Left cardiac atrium (tissue), 4 donors: ENCODE data around the gene IQGAP3. TPM values are rescaled to one million over a fixed set of nuclear protein-coding genes. Genes with fewer than 3 reads are reported as not detected.
A peak's percentile ranks its signal among the peaks of the same experiment; 100 is the strongest.

ENCODE experiments used
- ATAC-seq, 2 donors: fragments of 200-7000 bp; cut with Tn5 transposase; one replicate each; pipeline ENCODE4 v1.9.1; 2020; ENCODE audit warnings: mild to moderate bottlenecking in 2 of 2, moderate library complexity in 2 of 2
- DNase-seq: peaks from one replicate; pipeline ENCODE4 v3.0.0-alpha.2; 2020
- intact Hi-C, 2 donors: fragments of 100-400 bp; cut with DNase I; formaldehyde crosslinking; loops; one replicate each; pipeline versions ENCODE4 v1.14.1 to v1.15.1; 2022 to 2023
- total RNA-seq, 2 donors: library from RNA; stranded (reverse); fragmentation: NEBNext Ultra II Directional; extraction: Animal tissue kit (Norgen Biotek cat#: 25700); gene quantifications; one replicate each; pipeline ENCODE4 v1.2.1, GENCODE V29; 2021
- donor health status: DM: no; HTN: yes; CAD: no.
- donor health status: DM: no; HTN: yes; CAD: no; lungs with severe emphysema.
- donor health status: DM: yes; HTN: yes; CAD: no.
- donor health status: Dilated cardiomyopathy.

The IQGAP3 gene
- total RNA-seq, 2 donors from 2014 or later, result 0.26 to 0.94 TPM

DNA sequence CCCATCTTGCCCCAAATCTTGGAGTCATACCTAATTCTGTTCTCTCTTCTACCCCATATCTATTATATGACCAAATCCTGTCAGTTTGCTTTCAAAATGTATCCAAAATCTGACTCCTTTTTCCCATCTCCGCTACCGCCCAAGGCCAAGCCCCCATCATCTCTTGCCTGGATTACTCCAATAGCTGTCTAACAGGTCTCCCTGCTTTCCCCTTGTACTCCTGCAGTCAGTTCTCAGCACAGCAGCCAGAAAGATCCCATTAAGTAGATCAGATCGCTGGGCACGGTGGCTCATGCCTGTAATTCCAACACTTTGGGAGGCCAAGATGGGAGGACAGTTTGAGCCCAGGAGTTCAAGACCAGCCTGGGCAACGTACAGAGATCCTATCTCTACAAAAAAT, 19.8 kb downstream of the IQGAP3 start:
- ATAC-seq (no peak), DNase-seq (no peak)
- intact Hi-C loops, result no loop called here

DNA sequence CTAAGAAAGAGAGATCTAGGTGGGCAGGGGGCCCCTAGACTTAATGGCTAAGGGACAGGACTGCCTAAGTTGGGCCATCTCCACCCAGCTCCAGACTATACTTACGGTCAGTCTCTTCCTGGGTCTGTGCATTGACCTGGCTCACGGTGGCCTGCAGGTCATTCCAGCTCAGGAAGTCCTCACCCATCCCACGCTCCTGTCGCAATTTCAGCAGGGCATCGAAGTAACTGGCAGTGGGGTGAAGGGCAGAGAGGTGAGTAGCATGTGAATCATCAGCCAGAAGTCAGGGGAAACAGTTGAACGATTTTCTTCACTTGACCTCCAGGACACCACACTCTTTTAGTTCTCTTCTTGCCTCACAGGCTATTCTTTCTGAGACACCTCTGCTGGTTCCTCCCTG, 20.5 kb downstream of the IQGAP3 start:
- DNase-seq, result no peak
- intact Hi-C loops, result no loop called here
- no peak for ATAC-seq

DNA sequence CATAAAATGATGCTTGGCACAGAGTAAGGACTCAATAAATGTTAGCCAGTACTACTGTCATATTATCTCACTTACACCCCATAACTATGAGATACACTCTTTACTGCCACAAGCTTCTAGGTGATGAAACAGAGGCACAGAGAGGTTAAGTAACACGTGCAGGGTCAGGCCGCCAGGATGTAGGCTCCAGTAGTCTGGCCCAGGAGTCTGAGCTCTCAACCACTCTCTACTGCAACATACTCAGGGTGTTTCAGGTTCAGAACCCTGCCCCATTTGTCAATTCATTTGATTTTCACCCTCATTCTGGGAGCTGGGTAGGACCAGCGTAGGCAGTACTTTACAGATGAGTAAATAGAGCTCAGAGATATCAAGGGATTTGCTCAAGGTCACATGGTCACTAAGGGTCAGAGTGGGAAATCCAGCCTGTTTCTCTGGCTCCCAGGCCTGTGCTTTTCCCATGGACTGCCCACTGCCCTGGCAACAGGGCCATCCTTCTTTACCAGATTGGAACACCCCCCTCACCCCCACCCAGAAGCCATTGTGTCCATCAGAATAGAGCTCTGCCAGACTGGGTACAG, 21.2 kb downstream of the IQGAP3 start:
- ATAC-seq (no peak), DNase-seq (no peak)
- intact Hi-C loops, result no loop called here

DNA sequence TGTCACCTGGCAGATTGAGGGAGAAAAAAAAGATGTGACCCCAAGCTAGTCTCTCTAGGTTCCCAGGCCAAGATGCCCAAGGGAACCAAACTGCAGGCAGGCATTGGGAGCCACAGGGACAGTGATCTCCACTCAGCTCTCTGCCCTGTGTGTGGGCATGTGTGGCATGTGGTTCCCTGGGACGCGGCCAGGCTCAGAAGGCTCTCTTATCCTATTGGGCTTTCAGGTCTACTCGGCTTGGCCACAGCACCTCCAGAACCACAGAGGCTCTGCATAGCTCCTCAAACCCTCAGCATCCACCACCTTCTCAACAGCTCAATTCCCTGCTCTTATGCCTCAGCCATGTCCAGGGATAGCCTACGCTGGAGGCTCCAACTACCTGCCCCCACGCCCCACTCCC, 22.0 kb downstream of the IQGAP3 start:
- no peak for DNase-seq
- ATAC-seq, result peak; percentile 57 to 67
- intact Hi-C loops, result no loop called here

DNA sequence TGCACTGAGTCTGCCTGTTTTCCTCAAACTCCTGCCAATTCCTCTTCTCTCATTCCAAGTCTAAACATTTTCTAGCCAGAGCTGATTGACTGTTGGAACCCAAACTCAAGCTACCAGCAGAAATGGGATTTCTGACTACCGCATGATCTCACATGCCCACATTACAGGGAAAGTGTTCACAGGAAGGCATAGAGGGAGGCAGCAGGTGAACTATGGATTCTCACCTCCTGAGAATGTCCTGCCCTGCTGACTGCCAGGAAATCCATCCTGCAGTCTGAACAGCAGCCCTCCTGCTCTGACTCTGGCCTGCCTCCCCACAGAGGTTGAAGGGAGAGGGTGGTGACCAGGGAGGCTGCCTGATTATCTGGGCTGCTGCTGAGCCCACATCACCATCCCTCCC, 22.5 kb downstream of the IQGAP3 start:
- ATAC-seq (no peak), DNase-seq (no peak)
- intact Hi-C loops, result no loop called here

DNA sequence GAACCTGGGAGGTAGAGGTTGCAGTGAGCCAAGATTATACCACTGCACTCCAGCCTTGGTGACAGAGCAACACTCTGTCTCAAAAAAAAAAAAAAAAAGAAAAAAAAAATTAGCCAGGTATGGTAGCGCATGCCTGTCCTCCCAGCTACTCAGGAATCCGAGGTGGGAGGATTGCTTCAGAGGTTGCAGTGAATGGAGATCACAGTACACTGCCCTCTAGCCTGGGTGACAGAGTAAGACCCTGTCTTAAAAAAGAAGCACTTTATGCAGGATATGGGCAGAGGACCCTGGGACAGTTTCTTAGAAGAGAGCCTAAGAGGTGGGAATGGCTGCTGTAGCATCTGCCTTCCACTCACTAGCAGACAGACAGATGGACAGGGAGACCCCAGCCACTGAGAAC, 23.0 kb downstream of the IQGAP3 start:
- intact Hi-C loops, result no loop called here
- DNase-seq (no peak), ATAC-seq (no peak)

DNA sequence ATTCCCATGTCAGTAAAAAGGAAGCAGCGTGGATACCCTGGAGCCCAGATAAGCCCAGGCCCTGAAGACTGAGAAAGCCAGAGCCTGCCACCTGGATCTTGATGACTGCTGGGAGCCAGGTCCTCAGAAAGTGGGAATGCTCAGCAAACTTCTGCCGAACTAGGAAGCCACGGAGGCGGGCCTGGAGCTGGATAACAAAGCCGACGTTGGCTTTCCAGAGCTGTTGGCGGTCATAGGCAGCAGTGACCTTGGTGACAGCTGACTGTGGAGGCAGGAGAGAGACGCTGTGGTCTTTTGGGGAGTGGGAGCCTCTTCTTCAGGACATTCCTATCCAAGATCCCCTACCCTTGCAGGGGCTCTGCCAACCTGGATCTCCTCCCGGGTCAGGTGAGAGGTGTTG, 24.4 kb downstream of the IQGAP3 start:
- intact Hi-C loops, result no loop called here
- no peak for ATAC-seq
- DNase-seq, result no peak

DNA sequence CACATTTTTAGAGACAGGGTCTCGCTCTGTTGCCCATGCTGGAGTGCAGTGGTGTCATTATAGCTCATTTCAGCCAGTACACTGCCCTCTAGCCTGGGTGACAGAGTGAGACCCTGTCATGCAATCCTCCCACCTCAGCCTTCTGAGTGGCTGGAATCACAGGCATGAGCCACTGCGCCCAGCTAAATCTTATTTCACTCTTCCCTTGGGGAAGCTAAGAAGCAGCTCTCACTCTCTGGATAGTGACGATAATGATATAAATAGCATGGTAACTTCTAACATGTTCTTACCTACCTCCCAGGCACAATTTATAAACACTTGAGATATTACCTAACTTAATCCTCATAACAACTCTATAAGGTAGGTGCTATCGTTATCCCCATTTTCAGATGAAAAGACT, 24.9 kb downstream of the IQGAP3 start:
- intact Hi-C loops, result no loop called here
- no peak for ATAC-seq
- DNase-seq, result no peak

DNA sequence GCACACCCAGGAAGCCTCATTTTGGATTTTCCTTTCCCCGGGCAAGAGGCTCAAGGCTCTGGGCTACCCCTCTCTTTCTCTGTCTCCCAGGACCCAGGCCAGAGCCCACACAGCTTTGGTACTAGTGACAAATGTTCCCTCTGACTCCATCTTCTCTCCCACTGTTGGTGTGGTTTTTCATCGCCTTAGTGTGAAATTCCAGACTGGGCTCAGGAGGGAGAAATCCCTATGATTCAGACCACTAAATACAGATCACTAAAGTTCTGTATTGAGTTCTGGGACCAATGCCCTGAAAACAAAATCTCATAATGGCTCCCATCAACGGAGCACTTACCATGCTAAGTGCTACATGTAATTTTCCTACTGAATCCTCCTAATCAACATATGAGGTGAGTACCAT, 26.1 kb downstream of the IQGAP3 start:
- no peak for DNase-seq
- ATAC-seq, result no peak
- intact Hi-C loops, result no loop called here

DNA sequence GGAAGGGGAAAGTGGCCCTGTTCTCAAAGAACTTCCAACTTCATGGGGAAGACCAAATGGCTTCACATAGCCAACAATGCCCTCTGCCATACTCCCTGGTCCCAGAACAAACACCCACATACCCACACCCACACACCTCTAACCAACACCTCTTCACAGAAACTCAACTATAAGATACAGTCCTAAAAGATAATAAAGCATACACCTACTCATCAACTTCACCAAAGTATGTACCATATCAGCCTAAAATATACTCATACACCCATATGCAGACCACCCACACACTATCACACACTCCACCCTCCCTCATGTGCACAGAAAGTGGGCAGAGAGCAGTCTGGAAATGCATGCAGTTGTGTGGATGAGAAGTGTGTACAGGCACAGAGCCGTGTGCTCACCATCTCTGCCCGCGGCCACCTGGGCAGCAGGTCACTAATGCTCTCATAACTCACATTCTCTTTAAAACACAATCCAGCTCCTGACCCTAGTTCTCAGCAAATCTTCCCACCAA, 27.7 kb downstream of the IQGAP3 start:
- DNase-seq, result no peak
- intact Hi-C loops, result no loop called here
- ATAC-seq, result no peak

DNA sequence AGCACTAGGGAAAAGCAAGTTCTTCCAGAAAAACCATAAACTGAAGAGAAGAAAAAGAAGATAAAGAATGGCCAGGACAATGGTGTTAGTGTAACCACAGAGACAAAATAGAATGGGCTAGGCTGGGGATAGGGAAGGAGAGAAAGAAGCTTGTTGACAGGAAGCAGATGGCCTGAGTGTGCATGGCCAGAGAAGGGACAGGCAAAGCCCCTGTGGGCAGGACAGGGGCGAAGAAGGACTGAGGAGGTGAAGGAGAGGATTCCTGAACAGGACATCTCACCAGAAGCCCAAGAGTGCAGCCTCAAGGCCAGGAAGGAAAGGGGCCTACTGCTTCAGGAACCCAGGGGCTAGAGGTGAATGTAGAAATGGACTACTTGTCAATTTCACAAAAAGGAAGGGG, 29.3 kb downstream of the IQGAP3 start:
- DNase-seq (no peak), ATAC-seq (no peak)
- intact Hi-C loops, result no loop called here

DNA sequence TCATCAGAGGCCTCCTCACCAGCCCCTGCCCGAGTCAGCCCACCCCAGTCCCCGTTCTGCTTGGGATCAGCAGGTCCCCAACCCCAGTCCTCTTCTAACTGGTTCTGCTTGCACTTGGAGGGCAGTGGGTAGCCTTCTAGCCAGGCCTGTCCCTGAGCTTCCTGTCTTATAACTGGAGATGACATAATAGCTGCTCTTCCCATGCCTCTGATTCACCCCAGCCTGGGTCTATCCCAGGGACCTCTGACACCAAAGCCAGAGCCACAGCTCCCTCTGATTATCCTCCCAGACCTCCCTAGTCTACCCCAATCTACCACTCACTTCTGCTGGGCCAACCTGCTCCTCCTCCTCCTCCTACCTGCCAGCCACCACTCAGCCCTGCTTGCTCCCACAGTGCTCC, 31.4 kb downstream of the IQGAP3 start:
- ATAC-seq, result peak; percentile 13 to 65
- intact Hi-C loops, result no loop called here
- DNase-seq, result no peak

DNA sequence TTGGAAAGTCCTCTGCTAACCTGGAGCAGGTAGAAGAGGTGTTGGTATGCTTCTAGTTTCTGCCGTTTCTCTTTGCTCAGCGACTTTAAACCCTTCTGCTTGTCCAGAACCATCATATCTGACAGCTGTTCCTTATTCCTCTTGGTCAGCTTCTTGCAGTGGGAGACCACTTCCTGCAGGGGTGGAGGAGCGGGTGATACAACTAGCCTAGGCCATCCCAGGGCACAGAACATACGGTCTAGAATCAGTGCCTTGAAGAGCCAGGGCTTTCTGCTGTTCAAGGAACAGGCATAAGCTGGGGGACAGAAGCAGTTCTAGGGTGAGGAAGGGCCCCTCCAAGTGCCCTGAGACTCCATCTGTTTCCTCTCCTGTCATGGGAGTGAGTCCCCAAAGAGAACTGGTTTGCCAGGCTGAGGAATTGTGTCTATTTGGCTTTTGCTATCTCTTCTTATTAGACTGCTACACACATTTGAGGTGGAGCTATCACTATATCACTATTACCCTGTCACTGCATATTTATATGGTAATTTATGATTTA, 32.5 kb downstream of the IQGAP3 start:
- ATAC-seq, result peak; percentile 31 to 66
- intact Hi-C loops, result loop anchor here in 1 of 2 donors (10.0 kb wide), 1 partner anchor 155 kb away; no protein-coding TSS in a partner anchor
- DNase-seq, result no peak

DNA sequence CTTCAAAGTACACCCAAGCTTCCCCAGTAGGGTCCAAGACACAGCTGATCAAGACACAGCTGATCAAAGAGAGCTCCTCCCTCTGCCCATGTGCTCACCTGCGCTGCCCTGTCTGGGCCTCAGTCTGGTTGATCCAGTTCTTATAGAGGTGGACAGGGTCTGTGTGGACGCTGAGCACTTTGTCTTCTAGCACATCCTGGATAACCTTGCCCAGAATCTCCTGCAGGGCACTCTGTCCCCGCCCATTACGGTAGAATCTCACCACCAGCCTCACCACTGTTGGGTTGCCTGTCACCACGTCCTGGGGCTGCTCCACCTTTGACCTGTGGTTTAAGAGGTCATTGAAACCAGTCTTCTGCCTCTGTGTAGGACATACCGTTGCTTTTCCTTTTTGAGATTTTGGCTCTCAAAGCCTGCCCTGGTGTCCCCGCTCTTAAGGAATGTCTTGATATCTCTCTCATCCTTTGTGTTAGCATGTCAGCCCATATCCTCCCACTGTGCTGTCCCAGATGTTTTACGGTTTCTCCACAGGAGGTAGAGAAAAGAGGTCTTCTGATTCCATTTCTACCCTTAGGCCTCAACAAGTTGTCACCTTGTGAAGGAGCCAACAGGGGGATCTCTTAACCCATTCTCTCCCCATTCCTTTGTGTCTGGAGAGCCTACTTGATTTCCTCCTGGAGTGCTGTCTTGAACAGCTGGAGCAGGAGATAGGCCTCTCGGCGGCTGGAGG, 33.5 kb downstream of the IQGAP3 start:
- ATAC-seq (no peak), DNase-seq (no peak)
- intact Hi-C loops, result loop anchor here in 1 of 2 donors (10.0 kb wide), 1 partner anchor 154 kb away; no protein-coding TSS in a partner anchor

DNA sequence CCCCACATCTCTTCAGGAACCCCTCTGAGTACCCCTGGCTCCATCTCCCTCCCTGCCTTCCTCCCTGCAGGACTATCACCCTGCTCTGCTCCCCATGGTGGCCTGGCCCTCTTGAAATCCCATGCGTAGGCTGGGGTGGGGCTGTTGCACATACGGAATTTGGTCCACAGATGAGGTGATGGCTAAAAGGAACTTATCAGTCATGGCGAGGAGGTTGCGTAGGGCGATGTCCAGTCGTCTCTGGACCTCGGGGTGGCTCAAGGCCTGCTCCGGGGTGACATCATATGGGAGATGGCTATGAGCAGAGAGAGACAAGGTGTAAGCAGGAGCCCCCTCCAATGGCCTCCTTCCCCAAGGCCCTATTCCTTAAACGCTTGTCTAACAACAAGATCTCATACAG, 35.3 kb downstream of the IQGAP3 start:
- intact Hi-C loops, result loop anchor here in 1 of 2 donors (10.0 kb wide), 1 partner anchor 152 kb away; no protein-coding TSS in a partner anchor
- ATAC-seq (no peak), DNase-seq (no peak)

DNA sequence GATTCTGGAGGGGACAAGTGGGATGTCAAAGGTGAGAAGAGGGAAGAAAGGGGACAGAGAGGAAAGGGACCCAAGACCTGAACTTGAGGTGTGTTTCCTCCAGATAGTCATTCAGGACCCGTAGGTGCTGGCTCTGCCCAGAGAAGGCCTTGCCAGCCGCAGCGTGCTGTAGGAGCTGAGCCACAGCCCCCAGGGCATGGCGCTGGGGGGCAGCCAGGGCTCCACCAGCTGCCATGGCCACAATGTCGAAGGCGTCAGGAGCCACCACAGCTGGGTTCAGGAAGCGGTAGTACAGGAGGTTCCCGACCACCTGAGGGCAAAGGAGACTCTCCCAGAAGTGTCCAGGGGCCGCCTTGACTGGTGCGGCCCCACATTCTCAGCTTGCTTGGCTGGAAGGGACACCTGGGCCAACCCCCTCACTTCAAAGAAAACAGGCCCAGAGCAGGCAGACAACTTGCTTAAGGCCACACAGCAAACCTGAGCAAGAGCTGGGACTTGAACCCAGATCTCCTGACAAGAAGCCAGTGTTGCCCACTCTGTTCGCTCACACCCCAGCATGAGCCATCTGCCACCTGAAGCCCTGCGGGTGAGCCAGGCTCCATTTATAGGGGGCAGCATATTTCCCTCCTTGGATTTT, 37.8 kb downstream of the IQGAP3 start:
- intact Hi-C loops, result loop anchor here in 1 of 2 donors (10.0 kb wide), 1 partner anchor 150 kb away; no protein-coding TSS in a partner anchor
- ATAC-seq, result no peak
- no peak for DNase-seq

DNA sequence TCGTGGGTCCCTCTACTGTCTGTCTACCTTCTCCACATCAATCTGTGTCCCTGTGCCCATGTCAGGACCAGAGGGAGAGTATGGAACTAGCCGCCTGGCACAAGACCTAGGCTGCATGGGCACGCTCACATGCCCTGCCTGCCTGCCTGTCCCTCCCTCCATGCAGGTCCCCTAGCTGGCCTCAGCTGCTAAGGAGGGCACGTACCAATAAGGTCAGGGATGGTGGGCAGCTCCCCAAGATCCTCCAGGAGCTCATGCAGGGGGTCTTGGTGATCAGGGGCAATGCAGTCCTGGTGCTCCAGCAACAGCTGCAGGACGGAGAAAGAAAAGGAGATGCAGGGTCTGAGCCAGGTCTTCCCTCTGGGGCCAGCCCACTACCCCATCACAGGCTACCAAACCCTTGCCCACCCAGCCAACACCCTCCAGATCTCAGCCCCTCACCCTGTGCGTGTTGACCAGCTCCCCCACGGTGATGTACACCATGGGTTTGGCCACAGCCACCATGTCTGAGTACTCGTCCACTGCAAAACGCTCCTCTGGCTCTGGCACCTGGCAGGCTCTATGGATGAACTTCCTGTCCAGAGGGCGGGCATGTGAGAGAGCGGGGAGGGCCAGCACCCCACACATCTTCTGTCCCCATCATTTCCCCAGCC, 38.7 kb downstream of the IQGAP3 start:
- ATAC-seq, result no peak
- no peak for DNase-seq
- intact Hi-C loops, result loop anchor here in 1 of 2 donors (10.0 kb wide), 1 partner anchor 149 kb away; no protein-coding TSS in a partner anchor

DNA sequence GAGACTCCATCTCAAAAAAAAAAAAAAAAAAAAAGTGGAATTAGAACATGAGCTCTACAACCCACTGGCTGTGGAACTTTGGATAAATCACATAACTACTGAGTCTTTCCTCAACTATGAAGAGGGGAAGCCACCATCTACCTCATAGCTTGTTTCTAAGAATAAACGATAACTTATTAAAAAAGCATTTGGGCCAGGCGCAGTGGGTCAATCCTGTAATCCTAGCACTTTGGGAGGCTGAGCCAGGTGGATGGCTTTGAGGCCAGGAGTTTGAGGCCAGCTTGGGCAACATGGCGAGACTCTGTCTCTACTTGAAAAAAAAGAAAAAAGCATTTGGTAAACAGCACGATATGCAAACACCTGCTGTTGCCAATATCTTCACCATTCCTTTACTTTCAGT, 40.0 kb downstream of the IQGAP3 start:
- no peak for ATAC-seq
- intact Hi-C loops, result loop anchor here in 1 of 2 donors (10.0 kb wide), 1 partner anchor 148 kb away; no protein-coding TSS in a partner anchor
- DNase-seq, result no peak

DNA sequence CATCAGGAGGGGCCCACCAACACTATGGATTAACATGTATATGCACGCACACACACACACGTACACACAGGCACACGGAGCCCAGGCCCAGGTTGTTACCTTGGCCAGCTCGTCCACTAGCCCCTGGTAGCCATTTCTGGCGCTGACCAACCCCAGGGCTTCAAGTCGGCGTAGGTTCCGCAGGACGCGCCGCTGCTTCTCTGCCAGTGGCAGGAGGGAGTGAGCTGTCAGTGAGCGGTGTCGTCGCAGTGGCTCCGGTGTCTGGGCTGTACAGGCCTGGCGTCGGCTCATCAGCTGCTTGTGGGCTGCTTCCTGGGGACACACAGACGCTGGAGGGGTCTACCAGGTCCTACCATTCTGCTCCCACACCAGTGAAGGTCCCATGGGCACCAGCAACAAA, 42.4 kb downstream of the IQGAP3 start:
- ATAC-seq (no peak), DNase-seq (no peak)
- intact Hi-C loops, result loop anchor here in 1 of 2 donors (10.0 kb wide), 1 partner anchor 145 kb away; no protein-coding TSS in a partner anchor
